ENCODE measurements around the gene PRM3. TPM values are rescaled to one million over a fixed set of nuclear protein-coding genes. Genes with fewer than 3 reads are reported as not detected.

PRM3 gene
- polyA plus RNA-seq, 2 of the 4 experiments (the other 2 are of a cell fraction): not detected

DNA sequence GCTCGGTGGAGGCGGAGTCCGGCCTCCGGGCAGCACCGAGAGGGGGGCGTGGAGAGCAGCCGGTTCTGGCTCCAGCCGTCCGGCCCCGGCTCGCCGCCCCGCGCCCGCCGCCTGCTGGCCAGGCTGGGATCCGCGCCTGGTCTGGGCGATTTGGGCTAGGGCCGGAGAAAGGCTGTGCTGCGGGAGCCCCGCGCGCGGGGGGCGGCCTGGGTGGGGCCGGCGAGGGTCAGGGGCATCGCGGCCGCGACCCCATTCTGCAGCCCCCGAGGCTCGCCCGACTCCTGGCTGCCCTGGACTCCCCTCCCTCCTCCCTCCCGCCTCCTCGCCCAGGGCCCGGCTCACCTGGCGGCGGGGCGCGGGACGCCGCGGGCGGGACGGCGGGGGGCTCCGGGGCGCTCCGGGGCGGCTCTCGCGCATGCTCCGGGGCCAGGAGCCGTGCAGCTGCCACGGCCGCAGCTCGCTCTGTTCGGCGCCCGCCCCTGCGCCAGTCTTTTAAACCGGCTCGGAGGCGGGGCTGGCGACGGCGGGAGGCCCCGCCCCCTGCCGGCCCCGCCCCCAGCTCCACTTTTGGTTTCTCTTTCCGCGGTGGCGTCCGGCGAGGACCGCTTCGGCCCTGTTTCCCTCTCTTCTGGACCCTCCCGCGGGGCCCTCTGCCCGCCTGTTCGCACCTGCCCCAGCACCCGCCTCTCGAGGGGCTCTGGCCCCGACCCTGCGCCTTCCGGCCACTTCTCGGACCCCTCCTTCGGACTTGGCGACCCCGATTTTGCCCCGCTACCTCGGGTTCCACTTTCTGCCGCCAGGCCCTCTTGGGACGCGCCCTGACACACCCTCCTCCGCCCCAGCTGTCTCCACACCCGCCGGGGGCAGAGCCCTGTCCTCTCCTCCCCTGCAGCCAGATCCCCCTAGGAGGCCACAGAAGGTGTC is 17.4 kb downstream of the PRM3 start, which contains the start of gene SOCS1 (continued):
- no peak for TF ChIP-seq HOXB13 (CRISPR knock-in tag; IDR thresholded peaks at IDR 0.05; ENCODE audit: low read depth)
- TF ChIP-seq, protein P1, sequence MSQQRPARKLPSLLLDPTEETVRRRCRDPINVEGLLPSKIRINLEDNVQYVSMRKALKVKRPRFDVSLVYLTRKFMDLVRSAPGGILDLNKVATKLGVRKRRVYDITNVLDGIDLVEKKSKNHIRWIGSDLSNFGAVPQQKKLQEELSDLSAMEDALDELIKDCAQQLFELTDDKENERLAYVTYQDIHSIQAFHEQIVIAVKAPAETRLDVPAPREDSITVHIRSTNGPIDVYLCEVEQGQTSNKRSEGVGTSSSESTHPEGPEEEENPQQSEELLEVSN (IDR thresholded peaks at IDR 0.05; ENCODE audit: borderline replicate concordance, low read depth): peak; percentile 66; the same call in 1 of the 2 replicates
- TF ChIP-seq HDAC2 (IDR thresholded peaks at IDR 0.05): no peak
- TF ChIP-seq JUN (IDR thresholded peaks at IDR 0.05): peak; percentile 75 to 93
- TF ChIP-seq SMC3 (IDR thresholded peaks at IDR 0.05): peak; percentile 95
- TF ChIP-seq MAZ (IDR thresholded peaks at IDR 0.05; ENCODE audit: borderline replicate concordance, low read depth, low read length): no peak
- no peak for TF ChIP-seq SREBF2 (IDR thresholded peaks at IDR 0.05)
- no peak for TF ChIP-seq HEYL (CRISPR knock-in tag; IDR thresholded peaks at IDR 0.05)
- no peak for TF ChIP-seq EHF (CRISPR knock-in tag; IDR thresholded peaks at IDR 0.05)
- TF ChIP-seq BHLHE40 (IDR thresholded peaks at IDR 0.05; ENCODE audit: low read depth, low read length): no peak
- no peak for TF ChIP-seq MYC (IDR thresholded peaks at IDR 0.05; ENCODE audit: borderline replicate concordance, low read length)
- no peak for TF ChIP-seq JUNB (IDR thresholded peaks at IDR 0.05)
- TF ChIP-seq HOXB5 (CRISPR knock-in tag; IDR thresholded peaks at IDR 0.05): no peak
- TF ChIP-seq, protein P2, sequence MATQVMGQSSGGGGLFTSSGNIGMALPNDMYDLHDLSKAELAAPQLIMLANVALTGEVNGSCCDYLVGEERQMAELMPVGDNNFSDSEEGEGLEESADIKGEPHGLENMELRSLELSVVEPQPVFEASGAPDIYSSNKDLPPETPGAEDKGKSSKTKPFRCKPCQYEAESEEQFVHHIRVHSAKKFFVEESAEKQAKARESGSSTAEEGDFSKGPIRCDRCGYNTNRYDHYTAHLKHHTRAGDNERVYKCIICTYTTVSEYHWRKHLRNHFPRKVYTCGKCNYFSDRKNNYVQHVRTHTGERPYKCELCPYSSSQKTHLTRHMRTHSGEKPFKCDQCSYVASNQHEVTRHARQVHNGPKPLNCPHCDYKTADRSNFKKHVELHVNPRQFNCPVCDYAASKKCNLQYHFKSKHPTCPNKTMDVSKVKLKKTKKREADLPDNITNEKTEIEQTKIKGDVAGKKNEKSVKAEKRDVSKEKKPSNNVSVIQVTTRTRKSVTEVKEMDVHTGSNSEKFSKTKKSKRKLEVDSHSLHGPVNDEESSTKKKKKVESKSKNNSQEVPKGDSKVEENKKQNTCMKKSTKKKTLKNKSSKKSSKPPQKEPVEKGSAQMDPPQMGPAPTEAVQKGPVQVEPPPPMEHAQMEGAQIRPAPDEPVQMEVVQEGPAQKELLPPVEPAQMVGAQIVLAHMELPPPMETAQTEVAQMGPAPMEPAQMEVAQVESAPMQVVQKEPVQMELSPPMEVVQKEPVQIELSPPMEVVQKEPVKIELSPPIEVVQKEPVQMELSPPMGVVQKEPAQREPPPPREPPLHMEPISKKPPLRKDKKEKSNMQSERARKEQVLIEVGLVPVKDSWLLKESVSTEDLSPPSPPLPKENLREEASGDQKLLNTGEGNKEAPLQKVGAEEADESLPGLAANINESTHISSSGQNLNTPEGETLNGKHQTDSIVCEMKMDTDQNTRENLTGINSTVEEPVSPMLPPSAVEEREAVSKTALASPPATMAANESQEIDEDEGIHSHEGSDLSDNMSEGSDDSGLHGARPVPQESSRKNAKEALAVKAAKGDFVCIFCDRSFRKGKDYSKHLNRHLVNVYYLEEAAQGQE (IDR thresholded peaks at IDR 0.05): no peak
- TF ChIP-seq, protein P3, sequence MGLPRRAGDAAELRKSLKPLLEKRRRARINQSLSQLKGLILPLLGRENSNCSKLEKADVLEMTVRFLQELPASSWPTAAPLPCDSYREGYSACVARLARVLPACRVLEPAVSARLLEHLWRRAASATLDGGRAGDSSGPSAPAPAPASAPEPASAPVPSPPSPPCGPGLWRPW (IDR thresholded peaks at IDR 0.05): no peak
- TF ChIP-seq RNF2 (IDR thresholded peaks at IDR 0.05; ENCODE audit: borderline replicate concordance, low read depth): no peak
- TF ChIP-seq, protein P4, sequence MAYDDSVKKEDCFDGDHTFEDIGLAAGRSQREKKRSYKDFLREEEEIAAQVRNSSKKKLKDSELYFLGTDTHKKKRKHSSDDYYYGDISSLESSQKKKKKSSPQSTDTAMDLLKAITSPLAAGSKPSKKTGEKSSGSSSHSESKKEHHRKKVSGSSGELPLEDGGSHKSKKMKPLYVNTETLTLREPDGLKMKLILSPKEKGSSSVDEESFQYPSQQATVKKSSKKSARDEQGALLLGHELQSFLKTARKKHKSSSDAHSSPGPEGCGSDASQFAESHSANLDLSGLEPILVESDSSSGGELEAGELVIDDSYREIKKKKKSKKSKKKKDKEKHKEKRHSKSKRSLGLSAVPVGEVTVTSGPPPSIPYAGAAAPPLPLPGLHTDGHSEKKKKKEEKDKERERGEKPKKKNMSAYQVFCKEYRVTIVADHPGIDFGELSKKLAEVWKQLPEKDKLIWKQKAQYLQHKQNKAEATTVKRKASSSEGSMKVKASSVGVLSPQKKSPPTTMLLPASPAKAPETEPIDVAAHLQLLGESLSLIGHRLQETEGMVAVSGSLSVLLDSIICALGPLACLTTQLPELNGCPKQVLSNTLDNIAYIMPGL (CRISPR knock-in tag; IDR thresholded peaks at IDR 0.05; ENCODE audit: borderline replicate concordance): no peak
- TF ChIP-seq TFCP2L1 (CRISPR knock-in tag; IDR thresholded peaks at IDR 0.05): no peak
- no peak for TF ChIP-seq NR3C1 (IDR thresholded peaks at IDR 0.05)
- TF ChIP-seq ZSCAN20 (CRISPR knock-in tag; IDR thresholded peaks at IDR 0.05): no peak
- TF ChIP-seq, protein P5, sequence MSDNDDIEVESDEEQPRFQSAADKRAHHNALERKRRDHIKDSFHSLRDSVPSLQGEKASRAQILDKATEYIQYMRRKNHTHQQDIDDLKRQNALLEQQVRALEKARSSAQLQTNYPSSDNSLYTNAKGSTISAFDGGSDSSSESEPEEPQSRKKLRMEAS (IDR thresholded peaks at IDR 0.05): no peak
- TF ChIP-seq, protein P6, sequence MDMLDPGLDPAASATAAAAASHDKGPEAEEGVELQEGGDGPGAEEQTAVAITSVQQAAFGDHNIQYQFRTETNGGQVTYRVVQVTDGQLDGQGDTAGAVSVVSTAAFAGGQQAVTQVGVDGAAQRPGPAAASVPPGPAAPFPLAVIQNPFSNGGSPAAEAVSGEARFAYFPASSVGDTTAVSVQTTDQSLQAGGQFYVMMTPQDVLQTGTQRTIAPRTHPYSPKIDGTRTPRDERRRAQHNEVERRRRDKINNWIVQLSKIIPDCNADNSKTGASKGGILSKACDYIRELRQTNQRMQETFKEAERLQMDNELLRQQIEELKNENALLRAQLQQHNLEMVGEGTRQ (IDR thresholded peaks at IDR 0.05): no peak
- TF ChIP-seq CEBPB (IDR thresholded peaks at IDR 0.05): no peak
- TF ChIP-seq, protein P7, sequence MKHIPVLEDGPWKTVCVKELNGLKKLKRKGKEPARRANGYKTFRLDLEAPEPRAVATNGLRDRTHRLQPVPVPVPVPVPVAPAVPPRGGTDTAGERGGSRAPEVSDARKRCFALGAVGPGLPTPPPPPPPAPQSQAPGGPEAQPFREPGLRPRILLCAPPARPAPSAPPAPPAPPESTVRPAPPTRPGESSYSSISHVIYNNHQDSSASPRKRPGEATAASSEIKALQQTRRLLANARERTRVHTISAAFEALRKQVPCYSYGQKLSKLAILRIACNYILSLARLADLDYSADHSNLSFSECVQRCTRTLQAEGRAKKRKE (CRISPR knock-in tag; IDR thresholded peaks at IDR 0.05; ENCODE audit: low read depth): no peak
- TF ChIP-seq, protein P8, sequence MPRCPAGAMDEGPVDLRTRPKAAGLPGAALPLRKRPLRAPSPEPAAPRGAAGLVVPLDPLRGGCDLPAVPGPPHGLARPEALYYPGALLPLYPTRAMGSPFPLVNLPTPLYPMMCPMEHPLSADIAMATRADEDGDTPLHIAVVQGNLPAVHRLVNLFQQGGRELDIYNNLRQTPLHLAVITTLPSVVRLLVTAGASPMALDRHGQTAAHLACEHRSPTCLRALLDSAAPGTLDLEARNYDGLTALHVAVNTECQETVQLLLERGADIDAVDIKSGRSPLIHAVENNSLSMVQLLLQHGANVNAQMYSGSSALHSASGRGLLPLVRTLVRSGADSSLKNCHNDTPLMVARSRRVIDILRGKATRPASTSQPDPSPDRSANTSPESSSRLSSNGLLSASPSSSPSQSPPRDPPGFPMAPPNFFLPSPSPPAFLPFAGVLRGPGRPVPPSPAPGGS (IDR thresholded peaks at IDR 0.05): peak; percentile 98
- no peak for TF ChIP-seq RFX5 (IDR thresholded peaks at IDR 0.05)

All from A549 (cell line).